IMR-90 (cell line): ENCODE measurements around the gene IL10. TPM values are rescaled to one million over a fixed set of nuclear protein-coding genes. Genes with fewer than 3 reads are reported as not detected.
"Not testable (repeated sequence)": the region's sequence is repeated elsewhere in the genome, so short reads cannot be mapped to it uniquely, and the experiment has no call there.

Experiments used
- ATAC-seq: fragments of 200-7000 bp; cut with Tn5 transposase; 2 replicates; pipeline ENCODE4 v1.9.1; 2020; ENCODE audit warnings: low read depth, mild to moderate bottlenecking, moderate library complexity
- BruUV-seq: library from RNA; stranded (reverse); fragments of 400-500 nt; replicated peaks from 2 replicates; lab custom pipeline; 2021; lab: Mats Ljungman, UMichigan
- CTCF ChIA-PET: fragments of 300-600 bp; formaldehyde crosslinking; extraction: SDS; loops from one replicate; lab custom pipeline; 2021; ENCODE audit warnings: antibody characterized with exemption; lab: Yijun Ruan, JAX
- POLR2A ChIA-PET: fragments of 300-600 bp; sonication (Branson Sonifier 250); formaldehyde crosslinking; loops from one replicate; lab custom pipeline; 2022; ENCODE audit warnings: antibody characterized with exemption; ENCODE audit not compliant: unreplicated experiment; lab: Charles Lee
- DNase-seq: peaks from one replicate; pipeline ENCODE4 v3.0.0; 2013
- H2AFZ ChIP-seq: replicated peaks from 2 replicates; pipeline ENCODE3; 2013; ENCODE audit warnings: low read length, mild to moderate bottlenecking; ENCODE audit not compliant: poor library complexity
- H2AK5ac ChIP-seq: 2 replicates; pipeline ENCODE4 v1.6.1; 2013; ENCODE audit warnings: low read depth, low read length, inconsistent platforms
- H2AK9ac ChIP-seq: replicated peaks from 2 replicates; pipeline ENCODE3; 2013; ENCODE audit warnings: mild to moderate bottlenecking, low read depth, low read length, moderate library complexity; ENCODE audit not compliant: poor library complexity
- H2BK120ac ChIP-seq: 2 replicates; pipeline ENCODE4 v1.6.1; 2013; ENCODE audit warnings: low read depth, low read length, inconsistent platforms
- H2BK15ac ChIP-seq: 3 replicates; pipeline ENCODE4 v1.6.1; 2013; ENCODE audit warnings: low read depth, low read length, inconsistent platforms
- H2BK20ac ChIP-seq: 2 replicates; pipeline ENCODE4 v1.6.1; 2013; ENCODE audit warnings: low read depth, mild to moderate bottlenecking, inconsistent platforms, low read length, moderate library complexity
- H2BK5ac ChIP-seq: 2 replicates; pipeline ENCODE4 v1.6.1; 2013; ENCODE audit warnings: mild to moderate bottlenecking, low read depth, low read length, inconsistent platforms; ENCODE audit not compliant: poor library complexity, severe bottlenecking
- H3K14ac ChIP-seq: replicated peaks from 2 replicates; pipeline ENCODE4 v1.6.1; 2013; ENCODE audit warnings: low read depth, low read length, inconsistent platforms
- H3K18ac ChIP-seq: 2 replicates; pipeline ENCODE4 v1.6.1; 2013; ENCODE audit warnings: low read depth, low read length, control low read depth
- H3K23ac ChIP-seq: 2 replicates; pipeline ENCODE4 v1.6.1; 2013; ENCODE audit warnings: low read depth, low read length, inconsistent platforms
- H3K27ac ChIP-seq: 2 replicates; pipeline ENCODE4 v1.5.1; 2013; ENCODE audit warnings: mild to moderate bottlenecking, control low read depth, low read length; ENCODE audit not compliant: insufficient read depth
- H3K27me3 ChIP-seq: 2 replicates; pipeline ENCODE4 v1.6.1; 2013; ENCODE audit warnings: low read length; ENCODE audit not compliant: control insufficient read depth, insufficient read depth
- H3K36me3 ChIP-seq: 2 replicates; pipeline ENCODE4 v1.6.1; 2013; ENCODE audit warnings: low read length, mixed read lengths; ENCODE audit not compliant: control insufficient read depth, insufficient read depth
- H3K4ac ChIP-seq: 2 replicates; pipeline ENCODE4 v1.6.1; 2013; ENCODE audit warnings: low read depth, low read length, inconsistent platforms
- H3K4me1 ChIP-seq: 2 replicates; pipeline ENCODE4 v1.6.1; 2013; ENCODE audit warnings: low read length, mixed read lengths; ENCODE audit not compliant: control insufficient read depth, insufficient read depth
- H3K4me2 ChIP-seq: 2 replicates; pipeline ENCODE4 v1.6.1; 2013; ENCODE audit warnings: low read depth, mild to moderate bottlenecking, control low read depth, low read length, moderate library complexity
- H3K4me3 ChIP-seq: 2 replicates; pipeline ENCODE4 v1.5.1; 2013; ENCODE audit warnings: low read depth, mild to moderate bottlenecking, control low read depth, low read length, moderate library complexity; ENCODE audit not compliant: insufficient read depth
- H3K56ac ChIP-seq: 2 replicates; pipeline ENCODE4 v1.6.1; 2013; ENCODE audit warnings: low read length, inconsistent platforms; ENCODE audit not compliant: insufficient read depth; ENCODE audit errors: extremely low read depth
- H3K79me1 ChIP-seq, 2 experiments: 2 replicates each; pipeline ENCODE4 v1.6.1; 2013; ENCODE audit warnings: low read length in 2 of 2, inconsistent platforms in 1 of 2, low read depth in 1 of 2
- H3K9ac ChIP-seq: 2 replicates; pipeline ENCODE4 v1.6.1; 2013; ENCODE audit warnings: low read depth, low read length, control low read depth
- H3K9me1 ChIP-seq: 2 replicates; pipeline ENCODE4 v1.6.1; 2013; ENCODE audit warnings: low read length, inconsistent platforms; ENCODE audit not compliant: insufficient read depth
- H3K9me3 ChIP-seq: 2 replicates; pipeline ENCODE4 v1.6.1; 2013; ENCODE audit warnings: low read length; ENCODE audit not compliant: control insufficient read depth, insufficient read depth
- H4K20me1 ChIP-seq: 2 replicates; pipeline ENCODE4 v1.6.1; 2013; ENCODE audit warnings: low read length, inconsistent platforms; ENCODE audit not compliant: insufficient read depth
- H4K5ac ChIP-seq: 2 replicates; pipeline ENCODE4 v1.6.1; 2013; ENCODE audit warnings: mild to moderate bottlenecking, low read depth, low read length, control low read depth
- H4K8ac ChIP-seq, 2 experiments: 2 replicates each; pipeline ENCODE4 v1.6.1; 2013; ENCODE audit warnings: low read depth in 2 of 2, low read length in 2 of 2, control low read depth in 1 of 2, inconsistent platforms in 1 of 2
- H4K91ac ChIP-seq: 2 replicates; pipeline ENCODE4 v1.6.1; 2013; ENCODE audit warnings: low read depth, low read length, inconsistent platforms; ENCODE audit not compliant: insufficient read depth
- WGBS, 2 experiments: methylation state at CpG; one replicate each; pipeline versions ENCODE4 v1.1.5 to v1.1.7; 2013; ENCODE audit warnings: missing lambda C conversion rate in 2 of 2; ENCODE audit not compliant: insufficient read length in 1 of 2; ENCODE audit errors: extremely low coverage in 2 of 2; 5-methylcytosine and 5-hydroxymethylcytosine counted together
- dilution Hi-C: fragments of 300-500 bp; cut with HindIII; formaldehyde crosslinking; loops from one replicate; pipeline ENCODE4 v1.14.3; 2018; ENCODE audit warnings: low sequenced_read_pairs; ENCODE audit not compliant: unreplicated experiment
- in situ Hi-C: fragments of 300-500 bp; cut with MboI; formaldehyde crosslinking; loops from 3 replicates; pipeline ENCODE4 v1.14.3; 2019; ENCODE audit warnings: low sequenced_read_pairs, inconsistent platforms, mixed read lengths
- intact Hi-C: fragments of 100-400 bp; cut with micrococcal nuclease; formaldehyde crosslinking; loops from 2 replicates; pipeline ENCODE4 v1.10.0; 2022
- polyA plus RNA-seq, 3 experiments: library from polyadenylated mRNA; depleted of rRNA; stranded (reverse); fragments of >200 nt; gene quantifications; 2 replicates each; pipeline ENCODE4 v1.2.3, GENCODE V29; 2012; ENCODE audit warnings: low replicate concordance in 1 of 3
- total RNA-seq: library from RNA; depleted of rRNA; stranded (reverse); fragments of >200 nt; gene quantifications from 2 replicates; pipeline ENCODE4 v1.2.3, GENCODE V29; 2012

Gene IL10
- total and polyA plus RNA-seq, 2 of the 4 experiments (the other 2 are of a cell fraction): not detected

- H2BK120ac ChIP-seq, dilution Hi-C loops, H2AK9ac ChIP-seq, in situ Hi-C loops, H3K4ac ChIP-seq, ATAC-seq, H3K4me1 ChIP-seq, POLR2A ChIA-PET, H2AK5ac ChIP-seq, CTCF ChIA-PET, H3K79me1 ChIP-seq, H3K9me1 ChIP-seq, H4K20me1 ChIP-seq, H3K14ac ChIP-seq, H3K56ac ChIP-seq, H3K27ac ChIP-seq, H3K36me3 ChIP-seq, H4K91ac ChIP-seq, H2BK20ac ChIP-seq, H4K5ac ChIP-seq, H3K9ac ChIP-seq, H3K9me3 ChIP-seq, H2BK15ac ChIP-seq, BruUV-seq, DNase-seq, H2AFZ ChIP-seq, H3K18ac ChIP-seq, H3K4me3 ChIP-seq, H3K4me2 ChIP-seq, intact Hi-C loops, H3K23ac ChIP-seq, H4K8ac ChIP-seq, H2BK5ac ChIP-seq: not testable (repeated sequence)
- WGBS, 2 experiments: 80% methylated on average over 1 of the region's 6 CpGs; no CpG with 5 or more reads in 1 of the 2 experiments
- H3K27me3 ChIP-seq: peaks cover 10% of the 10 kb centered on the region
These were observed 6.6 kb upstream of the IL10 start for GRCh38 chr1:206778911-206779310.
